HEK293 (cell line): Measurements from ENCODE around the gene MTERF1.

ENCODE experiments used
- TCF7L2 ChIP-seq: IDR thresholded peaks from 2 replicates; pipeline ENCODE4 v1.6.1; 2011; ENCODE audit warnings: low read depth, mild to moderate bottlenecking, inconsistent platforms, low read length, moderate library complexity, borderline replicate concordance
- ZNF155 ChIP-seq: fragments of 450-650 bp; formaldehyde crosslinking; IDR thresholded peaks from 2 replicates; pipeline ENCODE4 v1.5.1; 2016; ENCODE audit warnings: missing biosample characterization, missing genetic modification characterization
- ZNF544 ChIP-seq: fragments of 450-650 bp; formaldehyde crosslinking; IDR thresholded peaks from 2 replicates; pipeline ENCODE4 v1.5.0; 2017; ENCODE audit warnings: missing biosample characterization, missing genetic modification characterization
- TF ChIP-seq, protein P1 (sequence below): fragments of 450-650 bp; formaldehyde crosslinking; IDR thresholded peaks from 2 replicates; pipeline ENCODE4 v1.5.1; 2016; ENCODE audit warnings: missing biosample characterization, missing genetic modification characterization

DNA sequence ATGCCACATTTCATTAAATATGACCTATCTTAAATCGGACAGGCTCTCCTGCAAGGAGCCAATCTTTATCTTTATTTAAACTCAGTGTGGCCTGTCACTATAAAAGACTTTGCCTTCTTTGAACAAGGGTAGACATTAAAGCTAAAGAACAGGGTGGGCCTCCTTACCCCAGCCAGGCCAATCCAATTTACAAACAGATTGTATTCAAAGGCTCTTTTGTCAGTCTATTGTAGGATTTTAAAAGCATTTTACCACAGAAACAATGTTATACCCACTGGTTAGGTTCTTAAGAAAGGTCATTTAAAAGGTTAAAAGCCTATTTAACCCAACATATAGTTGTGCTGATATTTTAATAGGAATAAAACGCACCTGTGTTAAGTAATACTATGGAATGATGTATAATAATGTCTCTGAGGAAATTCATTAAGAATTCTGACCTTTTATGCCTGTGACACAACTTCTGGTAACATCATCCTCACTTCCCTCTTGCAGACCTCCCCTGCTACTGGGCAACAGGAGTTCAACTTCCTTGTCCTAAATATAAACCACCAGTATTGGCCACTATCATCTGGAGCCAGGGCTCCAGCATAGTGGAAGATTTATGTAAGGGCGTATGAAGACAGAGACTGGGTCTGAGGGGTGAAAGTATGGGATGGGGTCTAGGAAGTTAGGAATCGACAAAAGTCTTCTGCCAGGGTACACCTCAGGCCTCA is 32.5 kb downstream of the MTERF1 start:
- TF ChIP-seq ZNF155 (no peak), TCF7L2 (no peak), ZNF544 (tag by site-specific recombination) (no peak)
- TF ChIP-seq, protein P1, sequence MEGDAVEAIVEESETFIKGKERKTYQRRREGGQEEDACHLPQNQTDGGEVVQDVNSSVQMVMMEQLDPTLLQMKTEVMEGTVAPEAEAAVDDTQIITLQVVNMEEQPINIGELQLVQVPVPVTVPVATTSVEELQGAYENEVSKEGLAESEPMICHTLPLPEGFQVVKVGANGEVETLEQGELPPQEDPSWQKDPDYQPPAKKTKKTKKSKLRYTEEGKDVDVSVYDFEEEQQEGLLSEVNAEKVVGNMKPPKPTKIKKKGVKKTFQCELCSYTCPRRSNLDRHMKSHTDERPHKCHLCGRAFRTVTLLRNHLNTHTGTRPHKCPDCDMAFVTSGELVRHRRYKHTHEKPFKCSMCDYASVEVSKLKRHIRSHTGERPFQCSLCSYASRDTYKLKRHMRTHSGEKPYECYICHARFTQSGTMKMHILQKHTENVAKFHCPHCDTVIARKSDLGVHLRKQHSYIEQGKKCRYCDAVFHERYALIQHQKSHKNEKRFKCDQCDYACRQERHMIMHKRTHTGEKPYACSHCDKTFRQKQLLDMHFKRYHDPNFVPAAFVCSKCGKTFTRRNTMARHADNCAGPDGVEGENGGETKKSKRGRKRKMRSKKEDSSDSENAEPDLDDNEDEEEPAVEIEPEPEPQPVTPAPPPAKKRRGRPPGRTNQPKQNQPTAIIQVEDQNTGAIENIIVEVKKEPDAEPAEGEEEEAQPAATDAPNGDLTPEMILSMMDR (tag by site-specific recombination), result no peak
